K562 (cell line): ENCODE results near the gene ALPP. TPM values are rescaled to one million over a fixed set of nuclear protein-coding genes. Genes with fewer than 3 reads are reported as not detected.

Experiments
- ATAC-seq: fragments of 200-7000 bp; cut with Tn5 transposase; 3 replicates; pipeline ENCODE4 v1.9.1; 2020; ENCODE audit warnings: moderate library complexity
- BruUV-seq: library from RNA; stranded (reverse); fragments of 400-500 nt; replicated peaks from 2 replicates; lab custom pipeline; 2021; lab: Mats Ljungman, UMichigan
- CTCF ChIA-PET: fragments of 300-600 bp; formaldehyde crosslinking; extraction: SDS; loops from one replicate; lab custom pipeline; 2021; ENCODE audit warnings: low intra/inter-chr PET ratio; lab: Yijun Ruan, JAX
- POLR2A ChIA-PET: fragments of 300-600, 350-650 bp; sonication (Branson Sonifier 250); formaldehyde crosslinking; extraction: SDS; loops from one replicate; lab custom pipeline; 2021; ENCODE audit warnings: antibody characterized with exemption, inconsistent platforms; lab: Yijun Ruan, JAX
- DNase-seq, 4 experiments: peaks; one replicate each; pipeline versions ENCODE4 v3.0.0 to v3.0.0-alpha.2; 2011 to 2018; ENCODE audit warnings: low spot score in 3 of 4, mixed read lengths in 3 of 4; ENCODE audit errors: extremely low read depth in 1 of 4
- FAIRE-seq: peaks from 2 replicates; lab custom pipeline; 2011; peaks lifted over from hg19 to GRCh38; lab: Jason Lieb, UNC
- H2AFZ ChIP-seq: 2 replicates; pipeline ENCODE4 v1.6.0; 2011; ENCODE audit warnings: low read depth, low read length, control low read depth, inconsistent platforms
- H3K27ac ChIP-seq: fragments of 200-600 bp; 3 replicates; pipeline ENCODE4 v1.8.0; 2011; ENCODE audit warnings: low read depth, mild to moderate bottlenecking, control low read depth, inconsistent platforms, low read length, moderate library complexity, mixed read lengths; ENCODE audit errors: extremely low read depth
- H3K27me3 ChIP-seq, 2 experiments: fragments of 300-600 bp in 1 of 2; 2 replicates in 1 of 2; 3 replicates in 1 of 2; pipeline versions ENCODE4 v1.6.0 to v1.8.0; 2011; ENCODE audit warnings: inconsistent platforms in 2 of 2, low read length in 2 of 2, mild to moderate bottlenecking in 1 of 2, mixed read lengths in 1 of 2, moderate library complexity in 1 of 2; ENCODE audit not compliant: control insufficient read depth in 2 of 2, insufficient read depth in 2 of 2
- H3K36me3 ChIP-seq: fragments of 300-600 bp; 3 replicates; pipeline ENCODE4 v1.8.0; 2011; ENCODE audit warnings: mild to moderate bottlenecking, low read length, inconsistent platforms; ENCODE audit not compliant: control insufficient read depth, insufficient read depth
- H3K4me1 ChIP-seq, 2 experiments: fragments of 200-600 bp in 1 of 2; replicated peaks in 1 of 2; 2 replicates in 1 of 2; 3 replicates in 1 of 2; pipeline versions ENCODE4 v1.5.1 to v1.8.0; 2011; ENCODE audit warnings: inconsistent platforms in 2 of 2, low read length in 2 of 2, mild to moderate bottlenecking in 1 of 2, mixed read lengths in 1 of 2, moderate library complexity in 1 of 2; ENCODE audit not compliant: control insufficient read depth in 2 of 2, insufficient read depth in 2 of 2
- H3K4me2 ChIP-seq: 2 replicates; pipeline ENCODE4 v1.6.1; 2011; ENCODE audit warnings: low read length, control low read depth, inconsistent platforms, mixed read lengths; ENCODE audit not compliant: insufficient read depth
- H3K4me3 ChIP-seq: fragments of 200-600 bp; sonication (generic), shearing (Covaris generic); 2 replicates; pipeline ENCODE4 v1.5.1; 2016; ENCODE audit warnings: control low read depth, inconsistent platforms
- H3K79me2 ChIP-seq: fragments of 200-600 bp; 3 replicates; pipeline ENCODE4 v1.8.0; 2011; ENCODE audit warnings: low read length, inconsistent platforms; ENCODE audit not compliant: control insufficient read depth, insufficient read depth
- H3K9ac ChIP-seq, 2 experiments: 2 replicates each; pipeline versions ENCODE4 v1.6.0 to v1.6.1; 2011; ENCODE audit warnings: low read depth in 2 of 2, low read length in 2 of 2, control low read depth in 1 of 2, inconsistent platforms in 1 of 2, mild to moderate bottlenecking in 1 of 2, mixed read lengths in 1 of 2; ENCODE audit not compliant: insufficient read depth in 1 of 2
- H3K9me1 ChIP-seq: one replicate; pipeline ENCODE4 v1.6.0; 2011; ENCODE audit warnings: inconsistent platforms, mild to moderate bottlenecking, low read length, moderate library complexity; ENCODE audit not compliant: control insufficient read depth, insufficient read depth
- H3K9me3 ChIP-seq: replicated peaks from 2 replicates; pipeline ENCODE4 v1.5.1; 2011; ENCODE audit warnings: low read depth, low read length, inconsistent platforms; ENCODE audit not compliant: control insufficient read depth, insufficient read depth
- H4K20me1 ChIP-seq: replicated peaks from 2 replicates; pipeline ENCODE4 v1.6.1; 2011; ENCODE audit warnings: low read length, inconsistent platforms, mixed read lengths; ENCODE audit not compliant: control insufficient read depth, insufficient read depth
- BCOR ChIP-seq: fragments of 450-650 bp; IDR thresholded peaks from 2 replicates; pipeline ENCODE4 v1.6.1; 2016
- CBFB ChIP-seq: sonication (generic); formaldehyde crosslinking; IDR thresholded peaks from 2 replicates; pipeline ENCODE4 v1.4.0; 2020; ENCODE audit warnings: mild to moderate bottlenecking, missing genetic modification reagents
- CBX1 ChIP-seq: sonication (generic); IDR thresholded peaks from 2 replicates; pipeline ENCODE4 v1.6.1; 2016; ENCODE audit warnings: antibody characterized with exemption, low read depth, mild to moderate bottlenecking
- DMBX1 ChIP-seq: fragments of 250-450 bp; sonication (Bioruptor Pico); IDR thresholded peaks from 2 replicates; pipeline ENCODE4 v1.8.0; 2022; ENCODE audit warnings: inconsistent platforms, mild to moderate bottlenecking, moderate library complexity, borderline replicate concordance
- HOXB6 ChIP-seq: fragments of 250-450 bp; sonication (Bioruptor Pico); IDR thresholded peaks from 2 replicates; pipeline ENCODE4 v1.5.1; 2022; ENCODE audit warnings: mild to moderate bottlenecking, borderline replicate concordance
- JUND ChIP-seq, 2 experiments: IDR thresholded peaks; 2 replicates in 1 of 2; 3 replicates in 1 of 2; pipeline ENCODE4 v1.6.1; 2011; ENCODE audit warnings: borderline replicate concordance in 2 of 2, low read depth in 2 of 2, low read length in 2 of 2, improper control_type of control experiment in 1 of 2, missing biosample characterization in 1 of 2, missing genetic modification characterization in 1 of 2, missing genetic modification reagents in 1 of 2
- KLF10 ChIP-seq: fragments of 250-450 bp; sonication (Bioruptor Pico); IDR thresholded peaks from 2 replicates; pipeline ENCODE4 v1.6.1; 2021; ENCODE audit warnings: matching md5 sums
- NR2C1 ChIP-seq, 2 experiments: fragments of 450-650 bp; IDR thresholded peaks; 2 replicates each; pipeline ENCODE4 v1.6.1; 2017; ENCODE audit warnings: mild to moderate bottlenecking in 2 of 2, antibody characterized with exemption in 1 of 2, inconsistent platforms in 1 of 2, missing compliant biosample characterization in 1 of 2, missing genetic modification characterization in 1 of 2
- NR3C1 ChIP-seq: sonication (generic); formaldehyde crosslinking; IDR thresholded peaks from 2 replicates; pipeline ENCODE4 v1.8.1; 2022; ENCODE audit warnings: missing genetic modification reagents
- NR4A1 ChIP-seq, 2 experiments: fragments of 250-450 bp in 1 of 2; fragments of 450-650 bp in 1 of 2; sonication (Bioruptor Pico) in 1 of 2; IDR thresholded peaks; 2 replicates each; pipeline versions ENCODE4 v1.4.0 to v1.6.1; 2016 to 2020; ENCODE audit warnings: mild to moderate bottlenecking in 2 of 2, missing compliant biosample characterization in 1 of 2, missing genetic modification characterization in 1 of 2, moderate library complexity in 1 of 2
- RCOR1 ChIP-seq, 2 experiments: IDR thresholded peaks; 2 replicates each; pipeline ENCODE4 v1.6.1; 2012; ENCODE audit warnings: low read depth in 2 of 2, low read length in 2 of 2, borderline replicate concordance in 1 of 2, improper control_type of control experiment in 1 of 2
- SIRT6 ChIP-seq: IDR thresholded peaks from one replicate; pipeline ENCODE4 v1.6.1; 2012; ENCODE audit warnings: low read depth, mild to moderate bottlenecking, control low read depth, inconsistent platforms, low read length, moderate library complexity
- ZC3H11A ChIP-seq: IDR thresholded peaks from 2 replicates; pipeline ENCODE4 v1.6.1; 2012; ENCODE audit warnings: low read depth, low read length, improper control_type of control experiment
- ZFPM2 ChIP-seq: fragments of 250-450 bp; sonication (Bioruptor Pico); IDR thresholded peaks from 2 replicates; pipeline ENCODE4 v1.5.1; 2022; ENCODE audit warnings: mild to moderate bottlenecking
- ZNF384 ChIP-seq: IDR thresholded peaks from 2 replicates; pipeline ENCODE4 v1.6.1; 2012; ENCODE audit warnings: low read depth, low read length, improper control_type of control experiment
- ZNF551 ChIP-seq: fragments of 250-450 bp; sonication (Bioruptor Pico); IDR thresholded peaks from 2 replicates; pipeline ENCODE4 v1.5.0; 2021; ENCODE audit warnings: mild to moderate bottlenecking, moderate library complexity
- WGBS: fragments of 100-300 bp; shearing (Covaris generic); methylation state at CpG from one replicate; pipeline ENCODE4 v1.1.6; 2016; ENCODE audit warnings: low coverage, mixed read lengths; ENCODE audit not compliant: insufficient coverage; ENCODE audit errors: missing lambda C conversion rate; 5-methylcytosine and 5-hydroxymethylcytosine counted together
- in situ Hi-C: fragments of 300-500 bp; cut with MboI; formaldehyde crosslinking; loops from 4 replicates; pipeline ENCODE4 v1.15.0; 2018; ENCODE audit warnings: inconsistent platforms, mixed read lengths
- intact Hi-C: fragments of 100-400 bp; cut with micrococcal nuclease; formaldehyde crosslinking; loops from 2 replicates; pipeline ENCODE4 v1.14.2; 2022
- polyA plus RNA-seq, 8 experiments: library from polyadenylated mRNA; depleted of rRNA in 4 of 8; stranded (reverse) in 5 of 8; unstranded in 3 of 8; fragments of >200 nt; fragmentation: Nextera tagmentation in 2 of 8; fragmentation: Illumina TruSeq in 1 of 8; extraction: Ambion mirVana in 2 of 8; extraction: Trizol in 1 of 8; gene quantifications; 2 replicates each; pipeline versions ENCODE4 v1.2.1 to v1.2.3, GENCODE V29; 2011 to 2014; ENCODE audit warnings: inconsistent platforms in 1 of 8, missing spikeins in 1 of 8
- total RNA-seq, 7 experiments: library from RNA; depleted of rRNA in 6 of 7; stranded (reverse); fragments of >200 nt in 6 of 7; fragmentation: Illumina TruSeq in 2 of 7; extraction: Trizol in 2 of 7; gene quantifications; 2 replicates each; pipeline versions ENCODE4 v1.2.1 to v1.2.3, GENCODE V29; 2011 to 2021; ENCODE audit warnings: low replicate concordance in 1 of 7
- TF ChIP-seq, protein P1 (sequence below): fragments of 450-650 bp; IDR thresholded peaks from 2 replicates; pipeline ENCODE4 v1.7.0; 2016; ENCODE audit warnings: borderline replicate concordance
- TF ChIP-seq, protein P2 (sequence below): sonication (generic); formaldehyde crosslinking; IDR thresholded peaks from 2 replicates; pipeline ENCODE4 v1.9.0; 2022; ENCODE audit warnings: mild to moderate bottlenecking, missing genetic modification reagents
- TF ChIP-seq, protein P3 (sequence below): sonication (generic); formaldehyde crosslinking; IDR thresholded peaks from 2 replicates; pipeline ENCODE4 v1.8.1; 2023; ENCODE audit warnings: mild to moderate bottlenecking, missing genetic modification reagents

ALPP gene
- total and polyA plus RNA-seq, 9 of the 15 experiments (the other 6 are each of a cell fraction or from before 2014, with no cell fraction given): 0.03 TPM; not detected in 8

DNA sequence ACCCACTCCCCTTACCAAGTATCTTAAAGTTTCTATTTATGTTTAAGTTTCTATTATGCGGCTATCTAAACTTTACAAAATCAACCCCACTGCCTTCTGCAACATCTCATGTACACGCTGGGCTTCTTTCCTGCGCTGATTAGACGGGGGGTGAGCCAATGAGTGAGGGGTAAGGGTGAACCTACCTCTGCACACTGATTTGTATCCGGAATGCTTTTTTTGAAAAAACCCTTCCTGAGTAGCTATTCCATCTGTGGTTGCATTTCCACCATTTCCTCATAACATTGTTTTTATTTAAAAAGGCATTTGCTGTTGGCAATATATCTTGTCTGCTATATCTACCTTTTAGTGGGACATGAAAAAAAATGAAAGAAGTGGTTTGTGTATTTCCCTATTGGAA is 34.4 kb downstream of the ALPP start:
- ATAC-seq: no peak
- BruUV-seq: no TSS peak
- CTCF ChIA-PET: no interaction called here
- no peak for TF ChIP-seq ZNF384
- no peak for TF ChIP-seq CBFB
- no peak for TF ChIP-seq JUND (IDR thresholded peaks at IDR 0.05; ENCODE audit: borderline replicate concordance, low read depth, low read length)
- TF ChIP-seq JUND (tag; IDR thresholded peaks at IDR 0.05; ENCODE audit: borderline replicate concordance, low read depth, low read length): no peak
- TF ChIP-seq, protein P1, sequence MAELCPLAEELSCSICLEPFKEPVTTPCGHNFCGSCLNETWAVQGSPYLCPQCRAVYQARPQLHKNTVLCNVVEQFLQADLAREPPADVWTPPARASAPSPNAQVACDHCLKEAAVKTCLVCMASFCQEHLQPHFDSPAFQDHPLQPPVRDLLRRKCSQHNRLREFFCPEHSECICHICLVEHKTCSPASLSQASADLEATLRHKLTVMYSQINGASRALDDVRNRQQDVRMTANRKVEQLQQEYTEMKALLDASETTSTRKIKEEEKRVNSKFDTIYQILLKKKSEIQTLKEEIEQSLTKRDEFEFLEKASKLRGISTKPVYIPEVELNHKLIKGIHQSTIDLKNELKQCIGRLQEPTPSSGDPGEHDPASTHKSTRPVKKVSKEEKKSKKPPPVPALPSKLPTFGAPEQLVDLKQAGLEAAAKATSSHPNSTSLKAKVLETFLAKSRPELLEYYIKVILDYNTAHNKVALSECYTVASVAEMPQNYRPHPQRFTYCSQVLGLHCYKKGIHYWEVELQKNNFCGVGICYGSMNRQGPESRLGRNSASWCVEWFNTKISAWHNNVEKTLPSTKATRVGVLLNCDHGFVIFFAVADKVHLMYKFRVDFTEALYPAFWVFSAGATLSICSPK: no peak
- TF ChIP-seq HOXB6 (CRISPR knock-in tag): no peak
- TF ChIP-seq SIRT6: no peak
- no peak for TF ChIP-seq NR3C1
- no peak for TF ChIP-seq NR4A1 (CRISPR knock-in tag; IDR thresholded peaks at IDR 0.05)
- TF ChIP-seq NR4A1 (tag; IDR thresholded peaks at IDR 0.05): no peak
- TF ChIP-seq, protein P2, sequence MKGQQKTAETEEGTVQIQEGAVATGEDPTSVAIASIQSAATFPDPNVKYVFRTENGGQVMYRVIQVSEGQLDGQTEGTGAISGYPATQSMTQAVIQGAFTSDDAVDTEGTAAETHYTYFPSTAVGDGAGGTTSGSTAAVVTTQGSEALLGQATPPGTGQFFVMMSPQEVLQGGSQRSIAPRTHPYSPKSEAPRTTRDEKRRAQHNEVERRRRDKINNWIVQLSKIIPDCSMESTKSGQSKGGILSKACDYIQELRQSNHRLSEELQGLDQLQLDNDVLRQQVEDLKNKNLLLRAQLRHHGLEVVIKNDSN: no peak
- TF ChIP-seq DMBX1: no peak
- no peak for TF ChIP-seq CBX1
- TF ChIP-seq BCOR: no peak
- no peak for TF ChIP-seq RCOR1 (IDR thresholded peaks at IDR 0.05; ENCODE audit: borderline replicate concordance in 1 of 2, low read depth in 2 of 2, low read length in 2 of 2)
- TF ChIP-seq NR2C1 (IDR thresholded peaks at IDR 0.05): no peak
- TF ChIP-seq NR2C1 (tag; IDR thresholded peaks at IDR 0.05): no peak
- TF ChIP-seq ZFPM2 (CRISPR knock-in tag): no peak
- TF ChIP-seq KLF10 (CRISPR knock-in tag): no peak
- TF ChIP-seq ZNF551 (CRISPR knock-in tag): no peak
- TF ChIP-seq ZC3H11A: no peak
- TF ChIP-seq, protein P3, sequence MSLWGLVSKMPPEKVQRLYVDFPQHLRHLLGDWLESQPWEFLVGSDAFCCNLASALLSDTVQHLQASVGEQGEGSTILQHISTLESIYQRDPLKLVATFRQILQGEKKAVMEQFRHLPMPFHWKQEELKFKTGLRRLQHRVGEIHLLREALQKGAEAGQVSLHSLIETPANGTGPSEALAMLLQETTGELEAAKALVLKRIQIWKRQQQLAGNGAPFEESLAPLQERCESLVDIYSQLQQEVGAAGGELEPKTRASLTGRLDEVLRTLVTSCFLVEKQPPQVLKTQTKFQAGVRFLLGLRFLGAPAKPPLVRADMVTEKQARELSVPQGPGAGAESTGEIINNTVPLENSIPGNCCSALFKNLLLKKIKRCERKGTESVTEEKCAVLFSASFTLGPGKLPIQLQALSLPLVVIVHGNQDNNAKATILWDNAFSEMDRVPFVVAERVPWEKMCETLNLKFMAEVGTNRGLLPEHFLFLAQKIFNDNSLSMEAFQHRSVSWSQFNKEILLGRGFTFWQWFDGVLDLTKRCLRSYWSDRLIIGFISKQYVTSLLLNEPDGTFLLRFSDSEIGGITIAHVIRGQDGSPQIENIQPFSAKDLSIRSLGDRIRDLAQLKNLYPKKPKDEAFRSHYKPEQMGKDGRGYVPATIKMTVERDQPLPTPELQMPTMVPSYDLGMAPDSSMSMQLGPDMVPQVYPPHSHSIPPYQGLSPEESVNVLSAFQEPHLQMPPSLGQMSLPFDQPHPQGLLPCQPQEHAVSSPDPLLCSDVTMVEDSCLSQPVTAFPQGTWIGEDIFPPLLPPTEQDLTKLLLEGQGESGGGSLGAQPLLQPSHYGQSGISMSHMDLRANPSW: no peak

More for the DNA sequence above, 34.4 kb downstream of the ALPP start:
- no peak overlapping the region for H3K4me3 ChIP-seq
- no peak for FAIRE-seq
- no peak for DNase-seq
- 0% methylated on average over 5 of the region's 5 CpGs for WGBS
- H3K9me1 ChIP-seq: no peaks in the 10 kb centered on the region
- POLR2A ChIA-PET: interaction anchor here (1.2 kb wide), 1 partner anchor 26 kb away, joined by 3 read pairs; no protein-coding TSS in a partner anchor
- no peak overlapping the region for H3K4me2 ChIP-seq
- H3K36me3 ChIP-seq: no peaks in the 10 kb centered on the region
- no peaks in the 10 kb centered on the region for H4K20me1 ChIP-seq
- no peak overlapping the region for H3K9ac ChIP-seq
- H2AFZ ChIP-seq: no peak overlapping the region
- H3K27ac ChIP-seq: no peak overlapping the region
- no peaks in the 10 kb centered on the region for H3K79me2 ChIP-seq
- in situ Hi-C loops (no loop called here), intact Hi-C loops (no loop called here)
- peaks cover 0 to 23% of the 10 kb centered on the region in 2 experiments; a peak in 2 of 5 replicates for H3K27me3 ChIP-seq
- H3K9me3 ChIP-seq: no peaks in the 10 kb centered on the region
- H3K4me1 ChIP-seq: no peaks in the 10 kb centered on the region
